Stimulated activated CD8-positive, alpha-beta memory T cell treated with anti-CD3 and anti-CD28 coated beads, Interleukin-15, amount 100 ng/mL, for 48 hours (primary cell): ENCODE measurements around the gene YIPF2.
"Not testable (repeated sequence)": the region's sequence is repeated elsewhere in the genome, so short reads cannot be mapped to it uniquely, and the experiment has no call there.

Experiments used
- DNase-seq, 2 donors: peaks; one replicate each; pipeline ENCODE4 v3.0.0-alpha.2; 2020; ENCODE audit warnings: low read depth in 2 of 2

Gene YIPF2

DNA sequence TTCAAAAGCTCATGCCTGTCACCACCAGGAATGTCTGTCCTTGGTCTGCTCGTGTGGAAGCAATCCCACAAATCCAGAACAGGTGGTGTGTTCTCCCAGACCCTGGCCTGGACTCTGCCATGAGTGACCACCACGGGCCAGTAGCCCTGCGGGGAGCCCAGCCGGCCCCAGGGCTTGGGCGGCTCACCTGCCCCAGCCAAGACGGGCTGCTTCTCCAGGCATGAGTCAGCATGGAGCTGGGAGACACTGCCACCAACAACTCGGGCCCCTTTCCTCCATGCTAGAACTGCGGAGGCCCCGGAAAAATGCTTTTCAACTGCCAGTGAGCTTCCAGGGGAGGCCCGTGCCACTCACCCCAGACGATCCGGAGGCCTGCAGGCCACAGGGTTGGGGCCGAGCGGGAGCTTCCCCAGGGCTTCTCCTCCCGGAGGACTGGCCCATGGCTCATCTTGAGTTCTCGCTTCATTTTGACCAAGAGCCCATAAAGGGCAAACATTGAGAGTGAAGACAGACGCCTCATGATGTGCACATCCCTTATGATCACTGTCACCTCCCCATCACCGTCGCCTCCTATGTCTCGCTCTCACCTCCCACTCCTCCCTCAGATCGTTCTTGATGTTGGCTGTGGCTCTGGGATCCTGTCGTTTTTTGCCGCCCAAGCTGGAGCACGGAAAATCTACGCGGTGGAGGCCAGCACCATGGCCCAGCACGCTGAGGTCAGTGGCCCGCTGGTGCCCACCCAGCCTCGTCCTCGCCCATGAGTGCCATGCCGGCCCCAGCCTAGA is 16.7 kb downstream of the YIPF2 start:
- DNase-seq: no peak

DNA sequence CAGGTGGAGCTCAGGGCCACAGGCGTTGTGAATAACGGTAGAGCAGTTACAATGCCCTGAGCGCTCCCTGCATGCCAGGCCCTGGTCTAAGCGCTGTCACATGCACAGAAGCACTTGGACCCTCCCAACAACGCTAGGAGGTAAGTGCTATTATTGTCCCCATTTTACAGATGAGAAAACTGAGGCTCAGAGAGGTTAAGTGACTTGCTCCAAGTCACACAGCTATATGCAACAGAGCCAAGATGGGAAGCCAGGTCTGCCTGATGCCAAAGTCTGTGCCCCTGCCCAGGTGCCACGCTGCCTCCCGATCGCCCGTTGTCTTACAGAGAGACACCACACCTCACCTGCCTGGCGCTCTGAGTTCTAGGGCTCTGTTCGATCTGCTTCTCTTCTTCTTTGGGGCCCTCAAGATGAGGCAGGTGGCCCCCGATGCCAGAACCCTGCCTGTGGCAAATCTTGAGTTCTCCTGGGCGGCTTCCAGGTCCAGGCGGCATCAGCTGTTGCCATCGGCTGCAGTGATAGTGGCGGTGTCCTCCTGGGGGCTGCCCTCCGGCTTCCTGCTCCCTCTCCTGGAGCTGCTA is 20.0 kb downstream of the YIPF2 start:
- no peak for DNase-seq

DNA sequence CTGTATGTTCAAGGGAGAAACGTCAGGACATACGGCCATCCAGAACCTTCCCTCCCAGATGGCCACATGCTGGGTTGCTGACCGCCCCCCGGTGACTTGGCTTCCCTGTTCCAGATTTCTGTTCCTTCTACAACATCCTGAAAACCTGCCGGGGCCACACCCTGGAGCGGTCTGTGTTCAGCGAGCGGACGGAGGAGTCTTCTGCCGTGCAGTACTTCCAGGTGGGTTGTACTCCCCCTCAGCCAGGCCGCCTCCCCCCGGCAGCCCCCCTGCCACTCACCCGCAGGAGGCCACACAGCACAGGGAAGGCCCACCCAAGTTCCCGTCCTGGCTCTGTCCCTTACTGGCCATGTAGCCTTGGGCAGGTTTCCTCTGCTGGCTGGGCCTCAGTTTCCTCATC is 20.5 kb downstream of the YIPF2 start:
- no peak for DNase-seq

DNA sequence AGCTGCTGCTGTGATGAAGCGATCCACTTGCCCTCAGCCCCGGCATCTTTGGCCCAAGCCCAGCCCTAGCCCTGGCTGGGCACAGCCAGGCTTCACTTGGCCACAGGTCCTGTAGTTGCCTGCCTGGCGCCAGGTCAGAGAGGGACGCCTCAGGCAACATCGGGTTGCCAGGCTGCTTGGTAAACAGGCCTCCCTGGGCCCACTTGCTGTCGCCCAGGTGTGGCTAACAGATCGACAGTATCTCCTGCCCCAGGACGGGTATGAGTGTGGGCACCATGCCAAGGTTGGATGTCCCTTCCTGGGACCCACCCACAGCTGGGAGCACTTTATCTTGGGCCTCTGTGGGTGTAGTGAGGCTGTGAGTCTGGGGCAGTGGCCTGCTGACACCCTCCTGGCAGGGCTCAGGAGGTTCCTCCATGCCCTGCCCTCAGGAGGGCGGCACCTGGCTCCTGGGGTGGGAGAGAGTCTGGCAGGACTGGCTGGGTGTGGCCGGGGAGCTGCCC is 29.2 kb downstream of the YIPF2 start:
- DNase-seq: no peak

DNA sequence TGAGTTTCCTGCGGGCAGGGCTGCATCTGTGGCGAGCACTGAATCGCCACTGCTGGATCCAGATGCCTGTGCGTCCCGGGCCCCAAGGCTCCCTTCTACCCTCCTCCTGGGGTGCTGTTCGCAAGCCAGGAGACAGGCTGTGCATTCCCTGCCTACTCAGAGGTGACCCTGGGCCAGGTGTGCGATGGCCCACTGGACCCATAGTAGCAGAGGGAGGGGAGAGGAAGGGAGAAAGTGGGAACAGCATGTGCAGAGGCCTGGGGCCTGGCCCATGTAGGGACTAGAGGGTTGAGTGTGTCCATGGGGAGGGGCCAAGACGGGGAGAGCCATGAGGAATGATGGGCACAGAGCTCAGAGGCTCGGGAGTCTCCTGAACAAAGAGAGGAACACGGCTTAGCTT is 29.8 kb downstream of the YIPF2 start:
- DNase-seq: no peak

DNA sequence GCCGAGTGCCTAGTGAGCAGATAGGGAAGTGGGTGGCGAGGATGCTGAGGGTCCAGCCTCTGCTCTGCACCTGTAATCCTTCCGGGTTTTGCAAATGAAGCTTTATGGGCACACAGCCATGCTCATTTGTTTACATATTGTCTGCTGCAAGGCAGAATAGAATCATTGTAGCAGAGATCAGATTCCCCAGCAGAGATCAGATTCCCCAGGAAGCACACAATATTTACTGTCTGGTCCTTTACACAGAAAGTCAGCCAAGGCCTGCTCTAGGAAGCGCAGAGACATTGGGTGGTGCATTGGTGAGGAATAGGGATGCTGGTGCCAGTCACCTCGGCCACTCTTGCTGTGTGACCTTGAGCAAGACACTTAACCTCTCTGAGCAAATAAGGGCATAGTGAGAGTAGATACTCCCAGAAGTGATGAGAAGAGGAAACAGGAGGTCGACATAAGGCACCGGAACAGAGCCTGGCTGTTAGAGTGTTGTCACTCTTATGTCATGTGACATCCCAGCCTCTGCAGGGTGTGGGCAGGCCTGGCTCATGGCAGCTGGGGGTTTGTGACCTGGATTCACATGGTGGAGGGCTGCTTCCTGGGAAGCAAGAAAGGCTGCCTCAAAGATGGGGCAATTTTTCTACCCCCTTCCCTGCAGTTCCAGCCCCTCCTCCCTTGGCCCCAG is 31.4 kb downstream of the YIPF2 start:
- no peak for DNase-seq

DNA sequence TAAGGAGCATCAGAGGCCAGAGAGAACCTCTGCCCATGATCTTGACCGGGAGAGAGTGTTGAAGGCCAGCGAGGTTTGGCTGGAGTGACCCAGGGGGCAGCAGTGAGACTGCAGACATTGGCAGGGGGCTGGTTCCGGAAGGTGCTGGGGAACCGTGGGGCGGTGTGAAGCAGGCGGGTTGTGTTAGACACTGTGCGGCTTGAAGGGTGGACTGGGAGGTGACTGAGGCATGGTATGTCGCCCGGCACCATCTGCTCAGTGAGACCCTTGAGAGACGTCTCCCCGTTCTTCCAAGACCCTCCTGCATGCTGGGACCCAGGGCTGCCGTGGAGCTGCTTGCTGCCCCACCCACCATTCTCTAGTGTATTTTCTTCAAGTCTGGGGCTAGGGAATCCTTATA is 32.5 kb downstream of the YIPF2 start:
- DNase-seq: no peak

DNA sequence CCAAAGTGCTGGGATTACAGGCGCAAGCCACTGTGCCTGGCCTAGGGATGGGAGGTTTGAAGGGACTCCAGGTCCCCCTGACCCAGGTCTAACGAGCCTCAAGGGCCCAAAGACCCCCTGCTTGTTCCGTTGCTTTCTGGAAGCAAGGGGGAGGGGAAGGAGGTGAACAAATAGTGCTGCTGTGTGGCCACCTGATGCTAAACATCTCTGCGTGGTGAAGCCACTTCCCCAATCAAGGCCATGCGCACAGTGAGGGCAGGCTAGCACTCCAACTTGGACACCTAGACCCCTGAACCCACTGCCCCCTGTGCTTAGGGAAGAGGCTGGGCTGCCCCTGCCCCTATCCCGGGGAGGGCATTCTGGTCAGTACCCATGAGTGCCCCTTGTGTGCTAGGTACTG is 33.1 kb downstream of the YIPF2 start:
- no peak for DNase-seq

DNA sequence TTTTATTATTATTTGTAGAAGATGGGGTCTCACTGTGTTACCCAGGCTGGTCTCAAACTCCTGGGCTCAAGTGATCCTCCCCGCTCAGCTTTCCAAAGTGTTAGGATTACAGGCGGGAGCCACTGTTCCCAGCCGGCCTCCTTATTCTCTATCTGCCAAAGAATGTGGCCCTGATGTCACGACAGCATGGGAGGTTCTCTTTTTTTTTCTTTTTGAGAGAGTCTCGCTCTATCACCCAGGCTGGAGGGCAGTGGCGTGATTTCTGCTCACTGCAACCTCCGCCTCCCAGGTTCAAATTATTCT is 33.6 kb downstream of the YIPF2 start:
- no peak for DNase-seq

DNA sequence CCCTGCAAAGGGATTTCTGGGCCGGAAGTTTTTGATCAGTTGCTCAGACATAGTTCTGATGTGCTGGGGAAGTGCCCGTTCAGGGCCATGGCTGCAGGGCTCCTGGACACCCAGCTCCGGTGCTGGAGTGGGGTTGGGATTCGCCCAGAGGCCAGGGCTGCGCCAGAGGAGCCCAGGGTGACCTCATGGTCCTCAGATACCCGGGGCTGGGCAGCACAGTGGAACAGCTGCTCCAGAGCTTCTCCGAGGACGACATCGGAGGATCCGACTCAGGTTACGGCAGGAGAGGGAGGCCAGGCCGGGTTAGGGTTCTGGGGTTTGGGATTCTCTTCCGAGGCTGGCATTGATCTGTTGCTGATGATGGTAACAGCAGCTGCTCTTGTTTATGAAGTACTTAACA is 36.2 kb downstream of the YIPF2 start:
- no peak for DNase-seq

DNA sequence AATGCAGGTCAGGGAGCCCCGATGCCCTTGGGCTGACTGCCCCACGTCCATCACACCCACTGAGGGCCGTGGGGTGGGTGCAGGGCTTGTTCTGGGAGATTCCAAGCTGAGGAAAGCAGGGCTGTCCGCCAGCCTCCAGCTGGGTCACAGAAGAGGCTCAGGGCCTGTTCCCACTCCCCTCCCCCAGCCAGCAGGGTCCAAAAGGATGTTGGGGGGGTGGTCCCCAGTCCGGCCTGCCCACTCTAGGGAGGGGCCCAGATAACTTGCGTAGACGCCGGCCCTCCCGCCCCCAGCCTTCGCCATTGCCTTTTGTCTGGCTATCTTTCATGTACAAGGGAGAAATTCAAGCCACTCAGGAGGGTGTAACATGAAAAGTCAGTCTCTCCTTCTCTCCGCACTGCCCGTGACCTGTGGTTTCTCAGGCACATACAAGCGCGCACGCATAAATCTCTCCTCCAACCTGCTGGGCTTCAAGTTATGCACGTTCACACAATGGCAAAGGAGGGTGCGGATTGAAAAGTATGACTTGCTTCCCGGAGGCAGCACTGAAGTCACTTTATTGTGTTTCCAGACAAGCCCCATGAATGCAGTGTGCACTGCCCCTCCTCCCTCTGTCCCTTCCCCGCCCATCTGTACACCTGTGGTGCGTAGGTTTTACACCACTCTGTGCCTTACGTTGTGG is 36.9 kb downstream of the YIPF2 start:
- no peak for DNase-seq

DNA sequence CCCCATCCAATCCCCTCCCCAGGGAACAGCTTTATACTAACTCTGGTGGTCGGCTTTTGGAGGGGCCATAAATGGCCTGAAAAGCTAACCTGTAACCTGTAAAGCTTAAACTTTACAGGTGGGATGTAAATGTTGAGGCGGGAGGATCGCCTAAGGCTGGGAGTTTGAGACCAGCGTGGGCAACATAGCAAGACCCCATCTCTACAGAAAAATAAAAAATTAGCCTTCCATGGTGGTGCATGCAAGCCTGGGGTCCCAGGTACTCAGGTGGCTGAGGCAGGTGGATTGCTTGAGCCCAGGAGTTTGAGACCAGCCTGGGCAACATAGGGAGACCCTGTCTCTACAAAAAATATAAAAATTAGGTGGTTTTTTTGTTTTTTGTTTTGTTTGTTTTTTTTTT is 38.6 kb downstream of the YIPF2 start:
- no peak for DNase-seq

DNA sequence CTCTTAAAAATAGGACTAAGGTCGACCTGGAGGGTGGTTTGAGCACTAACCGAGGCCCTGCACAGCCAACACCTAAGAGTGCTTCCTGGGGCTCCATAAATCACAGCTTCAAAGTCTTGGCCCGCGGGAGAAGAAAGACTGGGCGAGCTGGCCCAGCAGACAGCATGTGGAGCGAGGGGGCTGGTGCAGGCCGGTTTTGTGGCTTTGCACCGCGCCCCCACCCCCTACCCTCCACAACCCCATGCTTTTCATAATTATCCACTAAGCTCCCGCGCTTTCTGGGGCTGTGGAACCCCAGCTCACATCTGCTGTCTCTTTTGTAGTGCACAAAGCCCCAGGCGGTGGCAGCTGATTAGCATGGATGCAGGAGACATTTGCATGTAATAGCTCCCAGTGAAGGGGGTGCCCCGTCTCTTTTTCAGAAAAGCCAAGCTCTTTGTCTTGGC is 40.0 kb downstream of the YIPF2 start:
- DNase-seq: no peak

DNA sequence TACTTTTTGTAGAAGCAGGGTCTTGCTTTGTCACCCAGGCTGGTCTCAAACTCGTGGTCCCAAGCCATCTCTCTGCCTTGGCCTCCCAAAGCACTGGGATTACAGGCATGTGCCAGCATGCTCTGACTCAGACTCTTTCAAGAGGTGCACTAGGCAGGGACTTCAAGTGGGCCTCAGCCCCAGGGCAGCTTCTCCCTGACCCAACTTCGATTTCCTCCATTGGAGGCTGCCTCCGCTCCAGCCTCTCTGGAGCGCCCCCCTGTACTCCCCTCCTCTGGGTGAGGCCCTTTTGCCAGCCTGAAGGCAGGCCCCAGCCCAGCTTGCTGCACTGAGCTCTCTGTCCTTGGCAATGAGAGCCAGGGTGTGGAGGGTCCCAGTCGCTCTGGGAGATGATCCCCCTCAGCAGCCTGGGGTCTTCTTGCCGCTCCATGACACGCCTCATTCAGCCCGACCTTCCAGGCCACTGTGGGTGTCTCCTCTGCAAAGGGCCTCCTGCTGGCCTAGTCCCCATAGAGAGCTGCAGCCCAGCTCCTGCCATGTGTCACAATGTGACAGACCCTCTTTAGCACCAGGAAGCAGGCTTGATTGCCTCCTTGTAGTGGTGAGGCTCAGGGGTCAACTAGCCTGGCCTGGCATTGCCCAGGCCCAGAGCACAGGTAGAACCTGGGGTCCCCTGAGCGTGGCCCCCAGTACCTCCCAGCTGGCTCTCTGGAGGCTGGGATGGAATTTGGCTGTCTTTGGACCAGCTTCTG is 40.6 kb downstream of the YIPF2 start:
- no peak for DNase-seq

DNA sequence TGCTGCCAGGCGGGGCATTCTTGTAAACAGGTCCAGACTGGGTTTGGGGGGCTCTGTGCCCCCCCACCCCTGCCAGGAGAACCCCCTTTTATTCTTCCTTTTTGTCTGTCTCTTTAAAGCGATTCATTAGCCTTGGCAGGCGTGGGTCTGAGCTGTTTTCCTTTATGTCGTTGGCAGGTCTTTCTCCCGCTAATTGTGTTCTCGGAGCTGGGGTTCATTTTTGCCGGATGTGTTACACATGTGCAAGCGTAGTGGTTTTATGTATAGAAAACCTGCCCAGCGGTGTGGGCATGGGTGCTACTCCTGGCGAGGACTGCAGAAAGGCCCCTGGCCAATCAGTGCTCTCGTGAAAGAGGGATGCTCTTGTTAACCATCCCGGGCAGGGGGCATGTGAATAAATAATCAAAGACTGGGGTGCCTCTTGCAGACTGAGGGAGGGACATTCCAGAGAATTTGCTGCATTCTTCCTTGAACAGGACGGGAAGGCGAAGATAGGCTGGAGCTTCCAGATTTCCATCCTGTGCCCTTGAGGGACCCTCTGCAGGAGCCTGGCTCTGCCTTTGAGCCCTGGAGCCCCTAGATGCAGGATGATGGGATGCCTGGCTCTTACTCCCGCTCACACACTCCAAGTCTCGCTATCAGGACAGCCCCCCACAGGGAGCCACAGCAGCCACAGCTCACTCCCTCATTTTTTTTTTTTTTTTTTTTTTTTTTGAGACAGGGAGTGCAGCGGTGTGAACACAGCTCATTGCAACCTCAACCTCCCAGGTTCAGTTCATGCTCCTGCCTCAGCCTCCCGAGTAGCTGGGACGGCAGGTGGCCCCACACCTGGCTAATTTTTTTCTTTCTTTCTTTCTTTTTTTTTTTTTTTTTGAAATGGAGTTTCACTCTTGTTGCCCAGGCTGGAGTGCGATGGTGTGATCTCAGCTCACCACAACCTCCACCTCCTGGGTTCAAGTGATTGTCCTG is 43.0 kb downstream of the YIPF2 start:
- DNase-seq: no peak

DNA sequence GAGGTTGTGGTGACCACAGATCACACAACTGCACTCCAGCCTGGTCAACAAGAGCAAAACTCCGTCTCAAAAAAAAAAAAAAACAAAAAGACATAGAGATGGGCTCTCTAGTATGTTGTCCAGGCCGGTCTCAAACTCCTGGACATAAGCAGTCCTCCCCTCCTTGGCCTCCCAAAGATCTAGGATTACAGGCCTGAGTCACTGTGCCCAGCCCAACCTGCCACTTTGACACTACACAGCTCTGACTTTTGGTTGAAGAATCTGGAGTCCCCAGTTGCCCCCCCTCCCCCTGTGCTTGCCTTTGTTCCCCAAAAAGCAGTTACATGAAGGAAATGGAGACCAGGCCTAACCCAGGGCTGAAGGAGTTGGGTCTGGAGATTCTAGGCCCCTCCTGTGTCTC is 44.2 kb downstream of the YIPF2 start:
- no peak for DNase-seq

DNA sequence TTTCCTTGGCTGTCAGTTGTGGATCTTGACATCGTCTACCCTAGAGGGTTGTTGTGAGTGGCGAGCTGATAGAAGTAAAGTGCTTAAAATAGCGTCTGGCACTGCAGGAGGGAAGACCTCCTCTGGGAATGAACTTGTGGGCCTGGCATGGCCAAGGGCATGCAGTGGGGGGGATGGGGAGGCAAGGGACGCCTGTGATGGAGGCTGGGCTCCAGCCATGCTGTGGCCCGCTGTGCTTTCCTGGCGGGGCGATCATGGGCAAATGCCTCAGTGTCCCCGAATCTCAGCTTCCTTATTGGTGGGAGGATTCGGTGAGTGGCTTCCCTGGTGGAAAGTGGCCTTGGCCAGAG is 46.4 kb downstream of the YIPF2 start:
- DNase-seq: no peak

DNA sequence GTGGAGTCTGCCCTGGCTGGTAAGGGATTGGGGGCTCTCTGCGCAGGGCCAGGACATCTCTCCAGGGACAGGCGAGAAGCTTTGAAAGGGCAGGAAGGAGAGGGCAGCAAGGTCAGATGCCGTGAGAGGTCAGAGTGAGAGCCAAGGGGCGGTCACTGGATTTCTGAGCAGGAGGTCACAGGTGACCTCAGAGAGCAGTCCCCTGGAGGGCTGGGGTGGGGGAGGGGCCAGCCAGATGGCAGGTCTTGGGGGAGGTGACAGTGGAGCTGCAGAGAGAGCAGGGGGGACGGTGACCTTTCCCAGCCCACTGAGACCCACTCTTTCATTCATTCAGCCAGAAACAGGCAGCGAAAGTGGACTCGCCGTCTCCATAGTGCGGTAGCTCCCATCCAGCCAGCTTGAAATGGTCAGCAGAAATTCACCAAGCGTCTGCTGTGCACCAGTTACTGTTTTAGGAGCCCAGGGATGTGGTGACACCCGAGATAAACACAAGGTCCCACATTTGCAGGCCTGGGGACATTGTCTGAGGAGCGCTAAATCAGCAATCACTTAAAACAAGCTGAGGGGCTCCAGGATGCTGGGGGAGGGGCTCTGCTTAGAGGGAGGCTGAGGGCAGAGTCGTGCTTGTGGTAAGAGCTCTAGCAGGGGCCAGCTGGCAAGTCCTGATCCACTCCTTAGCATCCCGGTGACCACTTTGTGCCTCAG is 46.9 kb downstream of the YIPF2 start:
- no peak for DNase-seq

DNA sequence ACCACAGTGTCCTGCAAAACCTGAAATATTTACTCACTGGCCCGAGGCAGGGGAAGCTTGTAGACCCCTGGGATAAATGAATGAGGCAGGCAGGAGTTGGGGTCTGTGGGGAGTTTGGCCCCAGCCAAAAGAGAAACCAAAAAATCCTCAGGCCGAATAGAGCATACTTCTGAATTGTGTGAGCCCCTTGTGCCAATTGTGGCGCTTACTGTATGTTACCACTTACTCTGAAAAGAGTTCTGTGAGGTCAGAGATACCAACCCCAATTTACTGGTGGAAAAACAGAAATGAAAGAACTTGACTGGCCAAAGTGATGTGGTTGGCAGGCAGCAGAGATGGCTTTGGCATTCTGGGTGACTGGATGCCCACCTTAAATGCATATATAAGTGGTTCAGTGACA is 50.2 kb downstream of the YIPF2 start:
- DNase-seq: no peak

DNA sequence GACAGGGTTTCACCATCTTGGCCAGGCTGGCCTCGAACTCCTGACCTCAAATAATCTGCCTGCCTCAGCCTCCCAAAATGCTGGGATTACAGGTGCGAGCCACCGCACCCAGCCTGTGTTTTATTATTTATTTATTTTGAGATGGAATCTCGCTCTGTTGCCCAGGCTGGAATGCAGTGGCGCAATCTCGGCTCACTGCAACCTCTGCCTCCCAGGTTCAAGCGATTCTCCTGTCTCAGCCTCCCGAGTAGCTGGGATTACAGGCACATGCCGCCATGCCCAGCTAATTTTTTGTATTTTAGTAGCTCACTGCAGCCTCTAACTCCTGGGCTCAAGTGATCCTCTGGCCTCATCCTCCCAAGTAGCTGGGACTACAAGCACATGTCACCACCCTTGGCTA is 50.8 kb downstream of the YIPF2 start:
- DNase-seq: not testable (repeated sequence)
